HEK293 (cell line): Measurements from ENCODE around the gene KIRREL3.

Source experiments
- CTCF ChIA-PET: fragments of 350-600 bp; formaldehyde crosslinking; extraction: SDS; loops from one replicate; lab custom pipeline; 2021; ENCODE audit warnings: antibody characterized with exemption; lab: Yijun Ruan, JAX
- POLR2A ChIA-PET: fragments of 300-600 bp; formaldehyde crosslinking; extraction: SDS; loops from one replicate; lab custom pipeline; 2020; ENCODE audit warnings: antibody characterized with exemption, inconsistent platforms; lab: Yijun Ruan, JAX
- H3K27ac ChIP-seq: fragments of 200-500 bp; sonication (Bioruptor generic); 2 replicates; pipeline ENCODE4 v1.5.1; 2014; ENCODE audit warnings: low read depth, low read length, control low read depth, inconsistent platforms; ENCODE audit errors: extremely low read depth
- H3K36me3 ChIP-seq, 2 experiments: fragments of 200-500 bp in 1 of 2; sonication (Bioruptor generic) in 1 of 2; 1 replicate in 1 of 2; 2 replicates in 1 of 2; pipeline ENCODE4 v1.5.1; 2014 to 2017; ENCODE audit warnings: inconsistent platforms in 2 of 2, low read length in 2 of 2; ENCODE audit not compliant: control insufficient read depth in 2 of 2, insufficient read depth in 1 of 2
- H3K4me1 ChIP-seq: fragments of 200-500 bp; sonication (Bioruptor generic); 2 replicates; pipeline ENCODE4 v1.5.1; 2014; ENCODE audit warnings: mild to moderate bottlenecking, low read length, inconsistent platforms; ENCODE audit not compliant: control insufficient read depth, insufficient read depth
- H3K4me3 ChIP-seq: 2 replicates; pipeline ENCODE4 v1.5.1; 2011; ENCODE audit warnings: low read depth, mild to moderate bottlenecking, control low read depth, low read length, moderate library complexity
- H3K9me3 ChIP-seq: fragments of 200-500 bp; sonication (Bioruptor generic); 2 replicates; pipeline ENCODE4 v1.5.1; 2014; ENCODE audit warnings: low read depth, low read length, inconsistent platforms; ENCODE audit not compliant: control insufficient read depth, insufficient read depth
- GLIS1 ChIP-seq: fragments of 450-650 bp; formaldehyde crosslinking; IDR thresholded peaks from 2 replicates; pipeline ENCODE4 v1.5.1; 2016; ENCODE audit warnings: missing biosample characterization, missing genetic modification characterization
- KLF10 ChIP-seq: fragments of 450-650 bp; IDR thresholded peaks from 2 replicates; pipeline ENCODE4 v1.5.1; 2018; ENCODE audit warnings: missing biosample characterization, mild to moderate bottlenecking, missing genetic modification characterization
- PRDM6 ChIP-seq: fragments of 450-650 bp; formaldehyde crosslinking; IDR thresholded peaks from 2 replicates; pipeline ENCODE4 v1.5.1; 2017; ENCODE audit warnings: missing biosample characterization, missing genetic modification characterization
- RBAK ChIP-seq: fragments of 450-650 bp; formaldehyde crosslinking; IDR thresholded peaks from 2 replicates; pipeline ENCODE4 v1.5.1; 2016; ENCODE audit warnings: missing biosample characterization, missing genetic modification characterization
- SP2 ChIP-seq: fragments of 450-650 bp; formaldehyde crosslinking; IDR thresholded peaks from 2 replicates; pipeline ENCODE4 v1.5.1; 2016; ENCODE audit warnings: missing biosample characterization, missing genetic modification characterization
- WT1 ChIP-seq: fragments of 450-650 bp; formaldehyde crosslinking; IDR thresholded peaks from 2 replicates; pipeline ENCODE4 v1.5.1; 2016; ENCODE audit warnings: missing biosample characterization, missing genetic modification characterization
- ZBTB21 ChIP-seq: fragments of 450-650 bp; formaldehyde crosslinking; IDR thresholded peaks from 2 replicates; pipeline ENCODE4 v1.5.1; 2017; ENCODE audit warnings: missing biosample characterization, missing genetic modification characterization
- ZFHX2 ChIP-seq: fragments of 450-650 bp; formaldehyde crosslinking; conservative IDR thresholded peaks from 2 replicates; pipeline ENCODE4 v1.5.1; 2016; ENCODE audit warnings: missing biosample characterization, missing genetic modification characterization
- ZNF121 ChIP-seq: fragments of 450-650 bp; formaldehyde crosslinking; IDR thresholded peaks from 2 replicates; pipeline ENCODE4 v1.5.1; 2016; ENCODE audit warnings: missing biosample characterization, missing genetic modification characterization
- ZNF146 ChIP-seq: fragments of 450-650 bp; formaldehyde crosslinking; IDR thresholded peaks from 2 replicates; pipeline ENCODE4 v1.5.1; 2016; ENCODE audit warnings: missing biosample characterization, missing genetic modification characterization
- ZNF18 ChIP-seq: fragments of 450-650 bp; formaldehyde crosslinking; IDR thresholded peaks from 2 replicates; pipeline ENCODE4 v1.5.1; 2016; ENCODE audit warnings: missing biosample characterization, missing genetic modification characterization
- ZNF184 ChIP-seq: fragments of 450-650 bp; IDR thresholded peaks from 2 replicates; pipeline ENCODE4 v1.5.1; 2018; ENCODE audit warnings: missing biosample characterization, mild to moderate bottlenecking, missing genetic modification characterization
- ZNF311 ChIP-seq: fragments of 450-650 bp; formaldehyde crosslinking; IDR thresholded peaks from 2 replicates; pipeline ENCODE4 v1.5.1; 2017; ENCODE audit warnings: missing biosample characterization, missing genetic modification characterization, borderline replicate concordance
- ZNF341 ChIP-seq: fragments of 450-650 bp; formaldehyde crosslinking; IDR thresholded peaks from 2 replicates; pipeline ENCODE4; 2016; ENCODE audit warnings: low read depth, missing biosample characterization, missing genetic modification characterization
- ZNF37A ChIP-seq: fragments of 450-650 bp; IDR thresholded peaks from 2 replicates; pipeline ENCODE4 v1.5.1; 2018; ENCODE audit warnings: missing biosample characterization, missing genetic modification characterization
- ZNF610 ChIP-seq: fragments of 450-650 bp; formaldehyde crosslinking; IDR thresholded peaks from 2 replicates; pipeline ENCODE4 v1.5.1; 2016; ENCODE audit warnings: missing biosample characterization, missing genetic modification characterization, borderline replicate concordance
- ZNF629 ChIP-seq: fragments of 450-650 bp; formaldehyde crosslinking; IDR thresholded peaks from 2 replicates; pipeline ENCODE4 v1.5.1; 2017; ENCODE audit warnings: missing biosample characterization, missing genetic modification characterization
- ZNF654 ChIP-seq: fragments of 450-650 bp; formaldehyde crosslinking; IDR thresholded peaks from 2 replicates; pipeline ENCODE4 v1.5.1; 2016; ENCODE audit warnings: low read depth, missing biosample characterization, missing genetic modification characterization
- ZNF658 ChIP-seq: fragments of 450-650 bp; formaldehyde crosslinking; IDR thresholded peaks from 2 replicates; pipeline ENCODE4; 2016; ENCODE audit warnings: missing biosample characterization, missing genetic modification characterization
- ZNF792 ChIP-seq: fragments of 450-650 bp; formaldehyde crosslinking; IDR thresholded peaks from 2 replicates; pipeline ENCODE4 v1.5.1; 2016; ENCODE audit warnings: missing biosample characterization, missing genetic modification characterization
- ZSCAN16 ChIP-seq: fragments of 450-650 bp; formaldehyde crosslinking; IDR thresholded peaks from 2 replicates; pipeline ENCODE4 v1.5.1; 2016; ENCODE audit warnings: missing biosample characterization, missing genetic modification characterization
- TF ChIP-seq, protein P1 (sequence below): fragments of 450-650 bp; formaldehyde crosslinking; IDR thresholded peaks from 2 replicates; pipeline ENCODE4 v1.5.1; 2017; ENCODE audit warnings: missing biosample characterization, missing genetic modification characterization

KIRREL3 gene

GRCh38 chr11:126840975-126841374, 159.6 kb downstream of the KIRREL3 start:
- H3K4me3 ChIP-seq = no peak overlapping the region
- H3K36me3 ChIP-seq = no peaks in the 10 kb centered on the region
- no peak overlapping the region for H3K27ac ChIP-seq
- POLR2A ChIA-PET = no interaction called here
- no peaks in the 10 kb centered on the region for H3K4me1 ChIP-seq
- no peaks in the 10 kb centered on the region for H3K9me3 ChIP-seq
- TF ChIP-seq ZNF121 (tag by site-specific recombination) (no peak), RBAK (tag by site-specific recombination) (no peak), ZNF658 (tag by site-specific recombination) (no peak), ZNF610 (no peak), ZFHX2 (no peak), WT1 (no peak), ZNF792 (tag by site-specific recombination) (no peak), ZNF37A (tag by site-specific recombination) (no peak), PRDM6 (tag by site-specific recombination) (no peak), SP2 (tag by site-specific recombination) (no peak), ZNF654 (tag by site-specific recombination) (no peak), GLIS1 (tag by site-specific recombination) (no peak), ZSCAN16 (tag by site-specific recombination) (no peak)
- TF ChIP-seq, protein P1, sequence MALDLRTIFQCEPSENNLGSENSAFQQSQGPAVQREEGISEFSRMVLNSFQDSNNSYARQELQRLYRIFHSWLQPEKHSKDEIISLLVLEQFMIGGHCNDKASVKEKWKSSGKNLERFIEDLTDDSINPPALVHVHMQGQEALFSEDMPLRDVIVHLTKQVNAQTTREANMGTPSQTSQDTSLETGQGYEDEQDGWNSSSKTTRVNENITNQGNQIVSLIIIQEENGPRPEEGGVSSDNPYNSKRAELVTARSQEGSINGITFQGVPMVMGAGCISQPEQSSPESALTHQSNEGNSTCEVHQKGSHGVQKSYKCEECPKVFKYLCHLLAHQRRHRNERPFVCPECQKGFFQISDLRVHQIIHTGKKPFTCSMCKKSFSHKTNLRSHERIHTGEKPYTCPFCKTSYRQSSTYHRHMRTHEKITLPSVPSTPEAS (tag by site-specific recombination) = no peak
- TF ChIP-seq, all 188 proteins: peak for 0
- CTCF ChIA-PET = no interaction called here

GRCh38 chr11:126840201-126840886, 160.2 kb downstream of the KIRREL3 start:
- ChIA-PET CTCF (no interaction called here), POLR2A (no interaction called here)
- Histone ChIP-seq H3K4me3 (no peak overlapping the region), H3K4me1 (no peaks in the 10 kb centered on the region), H3K36me3 (no peaks in the 10 kb centered on the region), H3K9me3 (no peaks in the 10 kb centered on the region), H3K27ac (no peak overlapping the region)
- no peak for TF ChIP-seq ZNF311 (tag by site-specific recombination)
- no peak for TF ChIP-seq ZBTB21 (tag by site-specific recombination)
- no peak for TF ChIP-seq ZNF146 (tag by site-specific recombination)
- no peak for TF ChIP-seq ZNF629 (tag by site-specific recombination)
- no peak for TF ChIP-seq ZNF184 (tag by site-specific recombination)
- TF ChIP-seq ZNF18 (tag by site-specific recombination) = no peak
- TF ChIP-seq KLF10 (tag by site-specific recombination) = no peak
- TF ChIP-seq ZNF341 (tag by site-specific recombination) = no peak
- TF ChIP-seq, all 188 proteins: peak for 0
